ENCODE measurements around the gene PAX7.
"Not testable (repeated sequence)": the region's sequence is repeated elsewhere in the genome, so short reads cannot be mapped to it uniquely, and the experiment has no call there.

The PAX7 gene

GRCh38 chr1:18734461-18735223, 104.0 kb downstream of the PAX7 start:
- DNase-seq, result no peak

GRCh38 chr1:18735224-18735997, 104.8 kb downstream of the PAX7 start:
- no peak for DNase-seq

GRCh38 chr1:18736958-18737357, 106.3 kb downstream of the PAX7 start:
- no peak for DNase-seq

- DNase-seq, result no peak
Measured at GRCh38 chr1:18738126-18738525, 107.5 kb downstream of the PAX7 start.

GRCh38 chr1:18738617-18739016, 108.0 kb downstream of the PAX7 start:
- DNase-seq, result no peak

- no peak for DNase-seq
Measured at GRCh38 chr1:18739408-18739807, 108.8 kb downstream of the PAX7 start.

- DNase-seq, result no peak
Measured at GRCh38 chr1:18739897-18740296, 109.3 kb downstream of the PAX7 start.

- no peak for DNase-seq
Measured at GRCh38 chr1:18740617-18741016, 110.0 kb downstream of the PAX7 start.

GRCh38 chr1:18743233-18743632, 112.6 kb downstream of the PAX7 start:
- no peak for DNase-seq

- not testable (repeated sequence) for DNase-seq
Measured at GRCh38 chr1:18744381-18744780, 113.7 kb downstream of the PAX7 start.

GRCh38 chr1:18746981-18747380, 116.3 kb downstream of the PAX7 start:
- DNase-seq, result no peak

- DNase-seq, result no peak
Measured at GRCh38 chr1:18747671-18748070, 117.0 kb downstream of the PAX7 start.

GRCh38 chr1:18748435-18748834, 117.8 kb downstream of the PAX7 start:
- DNase-seq, result no peak

- DNase-seq, result no peak
Measured at GRCh38 chr1:18749569-18749968, 118.9 kb downstream of the PAX7 start.

GRCh38 chr1:18750600-18750999, 120.0 kb downstream of the PAX7 start:
- no peak for DNase-seq

- DNase-seq, result no peak
Measured at GRCh38 chr1:18751425-18751824, 120.8 kb downstream of the PAX7 start.

- no peak for DNase-seq
Measured at GRCh38 chr1:18752409-18752808, 121.8 kb downstream of the PAX7 start.

- no peak for DNase-seq
Measured at GRCh38 chr1:18760156-18760555, 129.5 kb downstream of the PAX7 start.

GRCh38 chr1:18761948-18762840, 131.5 kb downstream of the PAX7 start:
- peak; percentile 83 for DNase-seq

- DNase-seq, result peak; percentile 85
Measured at GRCh38 chr1:18764362-18764761, 133.7 kb downstream of the PAX7 start.

GRCh38 chr1:18765725-18766124, 135.1 kb downstream of the PAX7 start:
- DNase-seq, result no peak

- DNase-seq, result no peak
Measured at GRCh38 chr1:18766328-18766727, 135.7 kb downstream of the PAX7 start.

- not testable (repeated sequence) for DNase-seq
Measured at GRCh38 chr1:18767576-18767975, 136.9 kb downstream of the PAX7 start.
